Karpas-422 (cell line): ENCODE results near the gene ESD. TPM values are rescaled to one million over a fixed set of nuclear protein-coding genes. Genes with fewer than 3 reads are reported as not detected.

ENCODE experiments used
- total RNA-seq: library from RNA; depleted of rRNA; stranded (reverse); fragments of >200 nt; shearing (Covaris generic); gene quantifications from 2 replicates; pipeline ENCODE4 v1.2.3, GENCODE V29; 2014; ENCODE audit warnings: low replicate concordance; rRNA removed

ESD gene
- total RNA-seq, 1 experiment from 2014 or later, result 239 TPM

Other genes with a start within 250 kb of the ESD start
- gene LRCH1, start 244.0 kb downstream of the ESD start, total RNA-seq, result 0.56 and 1.6 TPM in 2 replicates
- not detected in 2 replicates for gene HTR2A, start 99.9 kb upstream of the ESD start, total RNA-seq